Kidney capillary endothelial cell (primary cell): ENCODE results near the gene TENM4.

ENCODE experiments used
- DNase-seq: peaks from one replicate; pipeline ENCODE4 v3.0.0-alpha.2; 2018; ENCODE audit warnings: low spot score

TENM4 gene

GRCh38 chr11:78656984-78657383 is 783.8 kb downstream of the TENM4 start:
- DNase-seq = no peak

GRCh38 chr11:78656327-78656726 is 784.5 kb downstream of the TENM4 start:
- DNase-seq = no peak

GRCh38 chr11:78655561-78655960 is 785.3 kb downstream of the TENM4 start:
- DNase-seq = no peak

- no peak for DNase-seq
Measured at GRCh38 chr11:78654866-78655265, 786.0 kb downstream of the TENM4 start.

- DNase-seq = no peak
Measured at GRCh38 chr11:78654071-78654470, 786.8 kb downstream of the TENM4 start.

- DNase-seq = no peak
Measured at GRCh38 chr11:78653294-78653909, 787.4 kb downstream of the TENM4 start.

- no peak for DNase-seq
Measured at GRCh38 chr11:78652843-78653239, 788.0 kb downstream of the TENM4 start.

- no peak for DNase-seq
Measured at GRCh38 chr11:78651923-78652842, 788.6 kb downstream of the TENM4 start.

- no peak for DNase-seq
Measured at GRCh38 chr11:78651136-78651775, 789.6 kb downstream of the TENM4 start.

GRCh38 chr11:78649361-78650215 is 791.2 kb downstream of the TENM4 start:
- DNase-seq = no peak

- no peak for DNase-seq
Measured at GRCh38 chr11:78647986-78648875, 792.6 kb downstream of the TENM4 start.

- DNase-seq = no peak
Measured at GRCh38 chr11:78647266-78647915, 793.4 kb downstream of the TENM4 start.

- peak; percentile 19 for DNase-seq
Measured at GRCh38 chr11:78646564-78647185, 794.2 kb downstream of the TENM4 start.

GRCh38 chr11:78645226-78646202 is 795.3 kb downstream of the TENM4 start:
- DNase-seq = peak; percentile 55

- no peak for DNase-seq
Measured at GRCh38 chr11:78643676-78644056, 797.2 kb downstream of the TENM4 start.

GRCh38 chr11:78642979-78643675 is 797.7 kb downstream of the TENM4 start:
- no peak for DNase-seq

GRCh38 chr11:78641541-78641940 is 799.3 kb downstream of the TENM4 start:
- DNase-seq = no peak
